Tibial nerve (tissue), 4 donors: ENCODE results near the gene ZNF433. TPM values are rescaled to one million over a fixed set of nuclear protein-coding genes. Genes with fewer than 3 reads are reported as not detected.

Experiments
- DNase-seq, 2 donors: peaks; one replicate each; pipeline ENCODE4 v3.0.0-alpha.2; 2019; ENCODE audit warnings: low spot score in 2 of 2
- H3K27ac ChIP-seq, 4 donors: fragments of 200-600 bp; sonication (generic) in 3 of 4; one replicate each; pipeline ENCODE4 v1.5.1; 2017 to 2019; ENCODE audit warnings: mild to moderate bottlenecking in 1 of 4
- H3K27me3 ChIP-seq, 2 donors: fragments of 200-600 bp; sonication (generic) in 1 of 2; one replicate each; pipeline versions ENCODE4 v1.5.1 to v1.6.0; 2017 to 2019
- H3K36me3 ChIP-seq, 3 donors: fragments of 200-600 bp; sonication (generic); one replicate each; pipeline ENCODE4 v1.5.1; 2018 to 2019
- H3K4me1 ChIP-seq, 4 donors: fragments of 200-600 bp; sonication (generic) in 3 of 4; one replicate each; pipeline ENCODE4 v1.5.1; 2017 to 2019
- H3K4me3 ChIP-seq, 4 donors: fragments of 200-600 bp; sonication (generic) in 3 of 4; one replicate each; pipeline ENCODE4 v1.5.1; 2017 to 2019; ENCODE audit warnings: mild to moderate bottlenecking in 1 of 4, moderate library complexity in 1 of 4
- H3K9me3 ChIP-seq, 4 donors: fragments of 200-600 bp; sonication (generic) in 3 of 4; one replicate each; pipeline ENCODE4 v1.5.1; 2017 to 2019
- CTCF ChIP-seq, 5 experiments: fragments of 200-600 bp in 3 of 5; fragments of 450-650 bp in 2 of 5; sonication (generic) in 3 of 5; IDR thresholded peaks; one replicate each; pipeline ENCODE4 v1.5.1; 2016 to 2019; ENCODE audit warnings: antibody characterized with exemption in 5 of 5, mild to moderate bottlenecking in 3 of 5, moderate library complexity in 2 of 5
- EP300 ChIP-seq, 2 donors: sonication (generic); formaldehyde crosslinking; IDR thresholded peaks; one replicate each; pipeline ENCODE4 v1.6.1; 2017; ENCODE audit warnings: antibody characterized with exemption in 2 of 2, mild to moderate bottlenecking in 1 of 2
- POLR2A ChIP-seq, 2 donors: fragments of 450-650 bp; IDR thresholded peaks; one replicate each; pipeline ENCODE4 v1.6.1; 2017; ENCODE audit warnings: antibody characterized with exemption in 2 of 2, mild to moderate bottlenecking in 2 of 2, moderate library complexity in 2 of 2
- WGBS, 2 donors: methylation state at CpG; one replicate each; pipeline ENCODE4 v1.1.5; 2018; 5-methylcytosine and 5-hydroxymethylcytosine counted together
- total RNA-seq, 4 donors: library from RNA; depleted of rRNA; stranded (reverse); fragments of >200 nt; gene quantifications; one replicate each; pipeline ENCODE4 v1.1.0, GENCODE V29; 2016

ZNF433 gene
- total RNA-seq, 4 donors from 2014 or later = 4.5 to 8.0 (median 5.4) TPM

DNA sequence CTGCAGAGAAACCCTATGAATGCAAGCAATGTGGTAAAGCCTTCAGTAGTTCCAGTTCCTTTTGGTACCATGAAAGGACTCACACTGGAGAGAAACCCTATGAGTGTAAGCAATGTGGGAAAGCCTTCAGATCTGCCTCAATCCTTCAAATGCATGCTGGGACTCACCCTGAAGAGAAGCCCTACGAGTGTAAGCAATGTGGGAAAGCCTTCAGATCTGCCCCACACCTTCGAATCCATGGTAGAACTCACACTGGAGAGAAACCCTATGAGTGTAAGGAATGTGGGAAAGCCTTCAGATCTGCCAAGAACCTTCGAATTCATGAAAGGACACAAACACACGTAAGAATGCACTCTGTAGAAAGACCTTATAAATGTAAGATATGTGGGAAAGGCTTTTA lies 56.0 kb downstream of the ZNF433 start:
- Histone ChIP-seq H3K27ac (no peak overlapping the region), H3K9me3 (peaks cover 6 to 80% (median 30%) of the 10 kb centered on the region in 4 donors), H3K4me1 (no peaks in the 10 kb centered on the region), H3K36me3 (peaks cover 0 to 55% (median 9%) of the 10 kb centered on the region in 3 donors), H3K4me3 (no peak overlapping the region), H3K27me3 (no peaks in the 10 kb centered on the region)
- DNase-seq = no peak
- no peak for TF ChIP-seq POLR2A (IDR thresholded peaks at IDR 0.05)
- TF ChIP-seq CTCF (IDR thresholded peaks at IDR 0.05) = no peak
- TF ChIP-seq EP300 (IDR thresholded peaks at IDR 0.05) = no peak
- WGBS, 2 donors = 88 to 90% methylated on average over 4 of the region's 4 CpGs

DNA sequence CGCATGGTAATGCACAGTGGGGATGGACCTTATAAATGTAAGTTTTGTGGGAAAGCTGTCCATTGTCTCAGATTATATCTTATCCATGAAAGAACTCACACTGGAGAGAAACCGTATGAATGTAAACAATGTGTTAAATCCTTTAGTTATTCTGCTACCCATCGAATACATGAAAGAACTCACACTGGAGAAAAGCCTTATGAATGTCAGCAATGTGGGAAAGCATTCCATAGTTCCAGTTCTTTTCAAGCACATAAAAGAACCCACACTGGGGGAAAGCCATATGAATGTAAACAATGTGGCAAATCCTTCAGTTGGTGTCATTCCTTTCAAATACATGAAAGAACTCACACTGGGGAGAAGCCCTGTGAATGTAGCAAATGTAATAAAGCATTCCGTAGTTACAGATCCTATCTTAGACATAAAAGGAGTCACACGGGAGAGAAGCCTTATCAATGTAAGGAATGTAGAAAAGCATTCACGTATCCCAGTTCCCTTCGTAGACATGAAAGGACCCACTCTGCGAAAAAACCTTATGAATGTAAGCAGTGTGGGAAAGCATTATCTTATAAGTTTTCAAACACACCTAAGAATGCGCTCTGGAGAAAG lies 56.9 kb downstream of the ZNF433 start:
- H3K4me3 ChIP-seq = no peak overlapping the region
- 94% methylated on average over 9 of the region's 9 CpGs for WGBS, 2 donors
- H3K36me3 ChIP-seq = peaks cover 0 to 56% (median 9%) of the 10 kb centered on the region in 3 donors
- no peak for TF ChIP-seq EP300 (IDR thresholded peaks at IDR 0.05)
- TF ChIP-seq CTCF (IDR thresholded peaks at IDR 0.05) = no peak
- no peak for TF ChIP-seq POLR2A (IDR thresholded peaks at IDR 0.05)
- H3K27ac ChIP-seq = no peak overlapping the region
- no peaks in the 10 kb centered on the region for H3K27me3 ChIP-seq
- DNase-seq = no peak
- H3K4me1 ChIP-seq = no peaks in the 10 kb centered on the region
- H3K9me3 ChIP-seq = peaks cover 6 to 83% (median 30%) of the 10 kb centered on the region in 4 donors

- 77 to 79% methylated on average over 5 of the region's 5 CpGs for WGBS, 2 donors
- Histone ChIP-seq H3K4me3 (no peak overlapping the region), H3K36me3 (peaks cover 0 to 39% (median 8%) of the 10 kb centered on the region in 3 donors), H3K4me1 (no peaks in the 10 kb centered on the region), H3K27me3 (no peaks in the 10 kb centered on the region), H3K27ac (no peak overlapping the region), H3K9me3 (peaks cover 0 to 36% (median 1%) of the 10 kb centered on the region in 4 donors)
- no peak for DNase-seq
- TF ChIP-seq POLR2A (IDR thresholded peaks at IDR 0.05) (no peak), CTCF (IDR thresholded peaks at IDR 0.05) (no peak), EP300 (IDR thresholded peaks at IDR 0.05) (no peak)
Measured at GRCh38 chr19:11973019-11973810, 62.3 kb downstream of the ZNF433 start.

- Histone ChIP-seq H3K9me3 (peaks cover 0 to 17% (median 0%) of the 10 kb centered on the region in 4 donors), H3K4me3 (no peak overlapping the region), H3K36me3 (peaks cover 0 to 17% (median 0%) of the 10 kb centered on the region in 3 donors), H3K4me1 (peaks cover 0 to 3% (median 0%) of the 10 kb centered on the region in 4 donors), H3K27ac (no peak overlapping the region), H3K27me3 (no peaks in the 10 kb centered on the region)
- DNase-seq = no peak
- WGBS, 2 donors = 82 to 87% methylated on average over 2 of the region's 2 CpGs
- TF ChIP-seq EP300 (IDR thresholded peaks at IDR 0.05) (no peak), CTCF (IDR thresholded peaks at IDR 0.05) (no peak), POLR2A (IDR thresholded peaks at IDR 0.05) (no peak)
Measured at GRCh38 chr19:11971041-11971440, 64.4 kb downstream of the ZNF433 start.

- 65 to 80% methylated on average over 1 of the region's 1 CpG for WGBS, 2 donors
- no peak for DNase-seq
- TF ChIP-seq POLR2A (IDR thresholded peaks at IDR 0.05) = no peak
- no peak for TF ChIP-seq EP300 (IDR thresholded peaks at IDR 0.05)
- TF ChIP-seq CTCF (IDR thresholded peaks at IDR 0.05) = no peak
- H3K4me1 ChIP-seq = peaks cover 0 to 11% (median 0%) of the 10 kb centered on the region in 4 donors
- peaks cover 0 to 10% (median 0%) of the 10 kb centered on the region in 4 donors for H3K9me3 ChIP-seq
- H3K27me3 ChIP-seq = no peaks in the 10 kb centered on the region
- no peak overlapping the region for H3K27ac ChIP-seq
- H3K4me3 ChIP-seq = no peak overlapping the region
- H3K36me3 ChIP-seq = peaks cover 0 to 10% (median 0%) of the 10 kb centered on the region in 3 donors
Measured at GRCh38 chr19:11970174-11970573, 65.3 kb downstream of the ZNF433 start.
